Tibial nerve (tissue), 4 donors: ENCODE data around the gene SLC34A1. TPM values are rescaled to one million over a fixed set of nuclear protein-coding genes. Genes with fewer than 3 reads are reported as not detected.

ENCODE experiments used
- DNase-seq, 2 donors: peaks; one replicate each; pipeline ENCODE4 v3.0.0-alpha.2; 2019; ENCODE audit warnings: low spot score in 2 of 2
- H3K27ac ChIP-seq, 4 donors: fragments of 200-600 bp; sonication (generic) in 3 of 4; one replicate each; pipeline ENCODE4 v1.5.1; 2017 to 2019; ENCODE audit warnings: mild to moderate bottlenecking in 1 of 4
- H3K27me3 ChIP-seq, 2 donors: fragments of 200-600 bp; sonication (generic) in 1 of 2; one replicate each; pipeline versions ENCODE4 v1.5.1 to v1.6.0; 2017 to 2019
- H3K36me3 ChIP-seq, 3 donors: fragments of 200-600 bp; sonication (generic); one replicate each; pipeline ENCODE4 v1.5.1; 2018 to 2019
- H3K4me1 ChIP-seq, 4 donors: fragments of 200-600 bp; sonication (generic) in 3 of 4; one replicate each; pipeline ENCODE4 v1.5.1; 2017 to 2019
- H3K4me3 ChIP-seq, 4 donors: fragments of 200-600 bp; sonication (generic) in 3 of 4; one replicate each; pipeline ENCODE4 v1.5.1; 2017 to 2019; ENCODE audit warnings: mild to moderate bottlenecking in 1 of 4, moderate library complexity in 1 of 4
- H3K9me3 ChIP-seq, 4 donors: fragments of 200-600 bp; sonication (generic) in 3 of 4; one replicate each; pipeline ENCODE4 v1.5.1; 2017 to 2019
- CTCF ChIP-seq, 5 experiments: fragments of 200-600 bp in 3 of 5; fragments of 450-650 bp in 2 of 5; sonication (generic) in 3 of 5; IDR thresholded peaks; one replicate each; pipeline ENCODE4 v1.5.1; 2016 to 2019; ENCODE audit warnings: antibody characterized with exemption in 5 of 5, mild to moderate bottlenecking in 3 of 5, moderate library complexity in 2 of 5
- EP300 ChIP-seq, 2 donors: sonication (generic); formaldehyde crosslinking; IDR thresholded peaks; one replicate each; pipeline ENCODE4 v1.6.1; 2017; ENCODE audit warnings: antibody characterized with exemption in 2 of 2, mild to moderate bottlenecking in 1 of 2
- POLR2A ChIP-seq, 2 donors: fragments of 450-650 bp; IDR thresholded peaks; one replicate each; pipeline ENCODE4 v1.6.1; 2017; ENCODE audit warnings: antibody characterized with exemption in 2 of 2, mild to moderate bottlenecking in 2 of 2, moderate library complexity in 2 of 2
- WGBS, 2 donors: methylation state at CpG; one replicate each; pipeline ENCODE4 v1.1.5; 2018; 5-methylcytosine and 5-hydroxymethylcytosine counted together
- total RNA-seq, 4 donors: library from RNA; depleted of rRNA; stranded (reverse); fragments of >200 nt; gene quantifications; one replicate each; pipeline ENCODE4 v1.1.0, GENCODE V29; 2016

The SLC34A1 gene
- total RNA-seq, 4 donors from 2014 or later: not detected

DNA sequence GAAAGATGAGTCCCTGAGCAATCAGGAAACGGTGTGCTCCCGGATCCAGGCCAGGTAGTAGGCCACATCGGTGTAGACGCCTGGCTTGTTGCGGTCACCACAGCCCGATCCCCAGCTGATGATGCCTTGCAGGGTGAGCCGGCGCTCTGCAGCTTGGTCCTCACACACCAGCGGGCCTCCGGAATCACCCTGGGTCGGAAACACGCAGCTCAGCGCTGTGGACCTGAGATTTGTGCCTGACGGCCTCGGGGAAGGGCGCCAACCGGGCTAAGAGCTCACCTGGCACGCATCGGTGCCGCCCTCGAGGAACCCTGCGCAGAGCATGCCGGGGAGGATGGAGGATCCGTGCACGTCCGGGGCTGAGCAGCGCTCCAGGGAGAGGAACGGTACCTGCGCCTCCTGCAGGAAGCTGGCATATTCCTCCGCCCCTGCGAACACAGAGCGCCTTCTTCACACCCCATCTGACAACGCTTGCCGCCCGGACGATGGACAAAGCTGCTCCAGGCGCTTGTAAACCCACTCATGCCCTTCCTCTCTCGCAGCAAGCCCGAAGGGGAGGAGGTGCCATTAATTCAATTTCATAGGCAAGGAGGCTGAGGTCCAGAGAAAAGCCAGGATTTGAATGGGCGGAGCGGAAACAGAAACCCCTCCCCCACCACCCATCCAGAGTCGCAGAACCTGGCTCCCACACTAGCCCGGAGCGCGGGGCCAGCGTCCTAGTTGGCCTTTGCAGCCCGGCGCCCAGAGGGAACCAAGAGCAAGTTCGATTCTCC is 18.2 kb downstream of the SLC34A1 start:
- H3K4me1 ChIP-seq: peaks cover 0 to 44% (median 25%) of the 10 kb centered on the region in 4 donors
- no peaks in the 10 kb centered on the region for H3K36me3 ChIP-seq
- peak overlapping the region in 1 of 4 donors; percentile 4 for H3K4me3 ChIP-seq
- no peaks in the 10 kb centered on the region for H3K9me3 ChIP-seq
- 3 to 5% methylated on average over 7 to 48 of the region's 49 CpGs for WGBS, 2 donors
- no peak overlapping the region for H3K27ac ChIP-seq
- TF ChIP-seq CTCF (IDR thresholded peaks at IDR 0.05) (peak in 4 of 5 experiments; percentile 9 to 21 (median 12)), POLR2A (IDR thresholded peaks at IDR 0.05) (no peak), EP300 (IDR thresholded peaks at IDR 0.05) (no peak)
- no peak for DNase-seq
- H3K27me3 ChIP-seq: peaks cover 3 to 84% of the 10 kb centered on the region in 2 donors

- DNase-seq: no peak
Observed at GRCh38 chr5:177403102-177403791, 19.0 kb downstream of the SLC34A1 start.

GRCh38 chr5:177403792-177404640 is 19.8 kb downstream of the SLC34A1 start:
- H3K27me3 ChIP-seq: peaks cover 3 to 69% of the 10 kb centered on the region in 2 donors
- peak overlapping the region; percentile 31 to 65 (median 54) for H3K4me3 ChIP-seq
- H3K36me3 ChIP-seq: no peaks in the 10 kb centered on the region
- 1% methylated on average over 44 of the region's 93 CpGs; no CpG with 5 or more reads in 1 of the 2 donors for WGBS, 2 donors
- H3K27ac ChIP-seq: peak overlapping the region in 2 of 4 donors; percentile 28 to 51
- H3K9me3 ChIP-seq: no peaks in the 10 kb centered on the region
- DNase-seq: peak; percentile 61 to 66
- H3K4me1 ChIP-seq: peaks cover 0 to 44% (median 25%) of the 10 kb centered on the region in 4 donors
- peak; percentile 76 to 93 (median 78) for TF ChIP-seq CTCF (IDR thresholded peaks at IDR 0.05)
- TF ChIP-seq POLR2A (IDR thresholded peaks at IDR 0.05): no peak
- TF ChIP-seq EP300 (IDR thresholded peaks at IDR 0.05): peak in 1 of 2 donors; percentile 39

More at GRCh38 chr5:177403102-177403791, 19.0 kb downstream of the SLC34A1 start:
- Histone ChIP-seq H3K36me3 (no peaks in the 10 kb centered on the region), H3K4me3 (peak overlapping the region; percentile 31 to 65 (median 54)), H3K27me3 (peaks cover 3 to 76% of the 10 kb centered on the region in 2 donors), H3K9me3 (no peaks in the 10 kb centered on the region), H3K4me1 (peaks cover 0 to 44% (median 25%) of the 10 kb centered on the region in 4 donors), H3K27ac (peak overlapping the region in 1 of 4 donors; percentile 51)
- TF ChIP-seq EP300 (IDR thresholded peaks at IDR 0.05): no peak
- WGBS, 2 donors: 1% methylated on average over 36 to 54 of the region's 61 CpGs

DNA sequence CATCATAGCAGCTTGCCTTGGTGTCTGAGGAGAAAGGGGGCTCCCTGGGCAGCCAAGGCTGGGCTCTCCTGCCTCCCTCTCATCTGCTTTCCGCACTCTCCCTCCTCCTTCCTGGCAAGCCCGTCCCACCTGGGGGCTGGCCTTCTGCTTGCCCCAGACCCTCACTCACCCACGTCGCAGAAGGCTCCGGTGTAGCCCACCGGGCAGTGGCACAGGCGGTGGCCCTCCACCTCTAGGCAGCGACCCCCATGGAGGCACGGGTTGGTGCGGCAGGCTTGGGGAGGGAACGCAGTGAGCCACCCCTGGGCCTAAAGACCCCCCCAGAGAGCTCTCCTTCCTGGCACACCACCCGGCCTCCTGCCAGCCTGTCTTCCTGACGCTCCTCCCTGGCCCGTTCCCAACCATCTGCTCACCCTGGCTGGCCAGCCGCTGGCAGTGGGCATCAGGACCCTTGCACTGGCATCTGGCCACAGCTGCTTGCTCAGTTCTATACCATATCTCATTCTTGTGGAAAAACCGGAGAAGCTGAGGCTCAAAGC is 20.5 kb downstream of the SLC34A1 start:
- H3K27ac ChIP-seq: peak overlapping the region in 1 of 4 donors; percentile 28
- TF ChIP-seq CTCF (IDR thresholded peaks at IDR 0.05) (no peak), POLR2A (IDR thresholded peaks at IDR 0.05) (no peak), EP300 (IDR thresholded peaks at IDR 0.05) (no peak)
- H3K36me3 ChIP-seq: no peaks in the 10 kb centered on the region
- H3K4me1 ChIP-seq: peaks cover 0 to 42% (median 25%) of the 10 kb centered on the region in 4 donors
- H3K9me3 ChIP-seq: no peaks in the 10 kb centered on the region
- WGBS, 2 donors: 27 to 36% methylated on average over 11 to 14 of the region's 16 CpGs
- H3K27me3 ChIP-seq: peaks cover 3 to 62% of the 10 kb centered on the region in 2 donors
- DNase-seq: no peak
- peak overlapping the region; percentile 31 to 65 (median 54) for H3K4me3 ChIP-seq

DNA sequence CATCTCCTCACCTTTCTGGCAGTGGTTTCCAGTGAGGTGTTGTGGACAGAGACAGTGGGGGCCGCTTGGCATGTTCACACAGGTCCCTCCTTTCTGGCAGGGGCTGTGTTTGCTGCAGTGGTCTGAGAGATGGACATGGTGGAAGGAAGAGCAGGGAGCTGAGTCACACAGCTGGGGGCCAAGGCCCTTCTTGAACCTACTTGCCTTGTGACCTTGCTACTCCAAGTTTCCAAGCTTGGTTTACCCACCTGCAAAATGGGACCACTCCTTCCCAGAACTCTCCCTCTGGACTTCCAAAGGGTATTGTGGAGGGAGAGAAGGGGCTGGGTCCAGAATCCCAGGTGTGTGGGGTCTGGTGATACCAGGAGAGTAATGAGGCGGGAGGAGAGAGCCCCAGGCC is 21.1 kb downstream of the SLC34A1 start:
- Histone ChIP-seq H3K4me1 (peaks cover 0 to 36% (median 22%) of the 10 kb centered on the region in 4 donors), H3K27ac (no peak overlapping the region), H3K9me3 (no peaks in the 10 kb centered on the region), H3K27me3 (peaks cover 3 to 56% of the 10 kb centered on the region in 2 donors), H3K36me3 (no peaks in the 10 kb centered on the region), H3K4me3 (no peak overlapping the region)
- no peak for DNase-seq
- no peak for TF ChIP-seq CTCF (IDR thresholded peaks at IDR 0.05)
- TF ChIP-seq EP300 (IDR thresholded peaks at IDR 0.05): no peak
- TF ChIP-seq POLR2A (IDR thresholded peaks at IDR 0.05): no peak
- WGBS, 2 donors: 89 to 92% methylated on average over 2 of the region's 2 CpGs
